ENCODE results near the gene RIMS3.

Gene RIMS3

DNA sequence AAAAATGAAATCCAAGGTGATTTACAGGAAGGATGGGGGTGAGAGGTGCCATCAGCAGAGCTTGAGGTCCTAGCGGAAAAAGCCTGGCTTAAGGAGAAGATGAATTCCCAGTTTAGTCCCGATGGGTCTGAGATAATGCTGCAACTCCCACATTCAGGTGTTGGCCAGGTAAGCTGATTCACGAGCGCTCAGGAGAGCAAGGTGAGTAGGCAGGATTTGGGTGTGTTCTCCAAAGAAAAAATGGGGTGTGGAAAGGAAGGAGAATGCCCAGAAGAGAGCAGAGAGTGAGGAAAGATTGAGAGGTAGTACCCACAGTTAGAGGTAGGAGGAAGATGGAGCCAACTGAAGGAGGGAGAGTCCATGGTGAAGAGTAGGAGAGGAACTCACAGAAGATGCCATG lies 12.5 kb downstream of the RIMS3 start:
- no peak for DNase-seq

DNA sequence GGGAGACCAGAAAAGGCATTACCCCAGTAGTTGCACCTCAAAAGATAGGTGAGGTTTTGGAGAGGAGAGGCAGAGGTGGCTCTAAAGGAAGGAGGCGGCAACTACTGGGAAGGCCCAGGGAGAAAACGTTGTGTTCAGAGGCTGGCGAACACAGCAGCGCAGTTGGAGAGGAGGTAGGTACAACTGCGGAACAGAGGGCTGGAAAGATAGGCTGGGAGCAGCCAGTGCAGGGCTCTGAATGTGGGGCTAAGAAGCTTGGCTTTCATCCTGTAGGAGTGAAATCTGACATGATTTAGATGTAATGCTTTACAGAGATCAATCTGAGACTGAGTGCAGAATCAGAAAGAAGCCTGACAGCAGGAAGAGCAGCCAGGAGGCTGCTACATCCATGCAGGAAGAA lies 13.0 kb downstream of the RIMS3 start:
- DNase-seq = no peak

DNA sequence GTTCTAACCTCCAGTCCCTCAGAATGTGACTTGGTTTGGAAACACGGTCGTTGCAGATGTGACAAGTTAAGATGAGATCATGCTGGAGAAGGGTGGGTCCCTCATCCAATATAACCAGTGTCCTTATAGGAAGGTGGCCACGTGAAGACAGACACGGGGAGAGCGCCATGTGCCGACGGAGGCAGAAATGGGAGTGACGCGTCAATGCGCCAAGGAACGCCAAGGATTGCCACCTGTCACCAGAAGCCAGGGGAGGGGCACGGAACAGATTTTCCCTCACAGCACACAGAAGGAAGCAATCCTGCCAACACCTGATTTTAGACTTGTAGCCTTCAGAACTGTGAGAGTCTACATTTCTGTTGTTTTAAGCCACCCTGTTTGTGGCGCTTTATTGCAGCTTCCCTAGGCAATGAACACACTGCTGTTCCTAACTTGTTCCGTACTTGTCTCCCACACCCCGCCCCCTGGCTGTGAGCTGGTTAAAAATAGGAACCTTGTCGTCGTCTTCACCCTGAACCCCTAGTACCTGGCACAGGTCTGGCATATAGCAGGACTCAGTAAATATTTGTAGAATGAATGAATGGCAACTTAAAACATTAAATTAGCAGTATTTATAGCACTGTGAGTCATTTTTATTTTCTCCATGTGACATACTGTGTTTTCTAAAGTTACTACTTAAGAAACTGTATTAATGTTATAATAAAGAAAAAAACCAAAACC lies 14.2 kb downstream of the RIMS3 start:
- DNase-seq = no peak

DNA sequence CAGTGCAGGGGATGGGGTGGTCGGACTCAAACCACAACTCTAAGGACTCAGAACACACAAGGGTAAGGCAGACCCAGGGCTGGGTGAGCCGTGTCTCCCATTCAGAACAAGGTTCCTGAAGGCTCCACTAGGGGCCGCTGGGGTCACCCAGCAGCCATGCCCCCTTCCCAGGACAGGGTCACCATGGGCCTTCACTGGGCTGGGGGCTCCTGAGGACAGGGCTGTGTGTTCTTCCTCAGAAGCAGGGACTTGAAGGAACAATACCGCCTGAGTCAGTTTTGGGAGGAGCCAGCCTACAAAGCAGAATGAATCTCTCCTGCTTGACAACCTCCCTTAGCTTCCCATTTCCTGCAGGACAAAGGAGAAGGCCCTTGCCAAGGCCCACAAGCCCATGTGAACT lies 15.4 kb downstream of the RIMS3 start:
- DNase-seq = no peak

DNA sequence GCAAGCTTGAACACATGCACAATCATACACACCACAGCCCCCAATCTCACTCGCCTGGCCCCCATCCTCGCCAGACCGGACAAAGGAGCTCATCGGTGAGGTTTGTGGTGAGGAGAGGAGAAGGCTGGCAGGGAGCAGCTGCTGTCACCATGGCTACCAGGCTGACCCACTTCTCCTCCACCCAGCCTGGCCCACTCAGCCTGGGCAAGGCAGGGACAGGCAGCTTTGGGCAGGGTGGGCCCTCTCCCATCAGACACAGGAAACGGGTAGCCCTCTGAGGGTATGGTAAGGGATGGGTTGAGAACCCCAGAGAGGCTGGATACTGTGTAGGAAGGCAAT lies 15.9 kb downstream of the RIMS3 start:
- DNase-seq = no peak

DNA sequence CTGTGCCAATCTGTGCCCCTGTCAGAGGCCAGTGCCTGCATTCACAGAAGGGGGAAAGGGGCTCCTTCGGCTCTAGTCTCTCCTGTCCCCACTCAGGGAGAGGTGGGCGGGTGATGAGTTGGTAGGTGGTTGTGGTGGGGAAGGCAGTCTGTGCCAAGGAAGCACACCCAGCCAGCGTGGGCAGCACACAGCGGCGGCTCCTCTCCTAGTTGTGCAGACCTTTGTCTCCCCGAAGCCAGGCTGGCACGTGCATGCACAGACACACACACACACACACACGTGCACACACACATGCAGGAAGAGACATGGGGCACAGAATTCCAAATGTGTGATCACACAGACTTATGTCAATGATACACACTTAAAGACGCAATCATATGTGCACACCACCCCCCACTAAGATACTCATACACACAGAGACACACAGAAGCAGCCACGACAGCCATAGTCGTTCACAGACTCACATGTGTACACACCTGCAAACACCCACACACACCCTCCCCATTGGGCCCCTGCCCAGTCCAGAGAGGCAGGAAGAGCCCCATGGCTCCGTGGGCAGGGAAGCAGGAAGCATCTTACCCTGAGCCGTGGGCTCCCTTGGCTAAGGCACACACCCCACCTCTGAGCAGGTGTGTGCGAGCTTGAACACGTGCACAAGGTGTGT lies 16.4 kb downstream of the RIMS3 start:
- DNase-seq = no peak

DNA sequence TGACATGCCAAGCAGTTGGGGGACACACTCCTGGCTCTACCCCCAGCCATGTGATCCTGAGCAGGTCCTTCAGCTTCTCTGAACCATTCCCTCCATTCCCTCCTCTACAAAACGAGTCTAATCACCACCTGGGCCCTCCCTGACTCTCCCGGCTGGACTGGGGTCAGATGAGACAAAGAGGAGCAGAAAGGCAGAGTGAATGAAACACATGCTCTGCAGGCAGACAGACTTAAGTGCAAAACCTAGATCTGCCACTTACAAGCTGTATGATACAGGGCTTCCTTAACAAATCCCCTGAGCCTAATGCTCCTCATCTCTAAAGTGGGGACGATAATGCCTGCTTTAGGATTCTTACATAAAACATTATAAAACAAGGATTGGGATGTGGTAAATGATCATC lies 17.3 kb downstream of the RIMS3 start:
- no peak for DNase-seq

DNA sequence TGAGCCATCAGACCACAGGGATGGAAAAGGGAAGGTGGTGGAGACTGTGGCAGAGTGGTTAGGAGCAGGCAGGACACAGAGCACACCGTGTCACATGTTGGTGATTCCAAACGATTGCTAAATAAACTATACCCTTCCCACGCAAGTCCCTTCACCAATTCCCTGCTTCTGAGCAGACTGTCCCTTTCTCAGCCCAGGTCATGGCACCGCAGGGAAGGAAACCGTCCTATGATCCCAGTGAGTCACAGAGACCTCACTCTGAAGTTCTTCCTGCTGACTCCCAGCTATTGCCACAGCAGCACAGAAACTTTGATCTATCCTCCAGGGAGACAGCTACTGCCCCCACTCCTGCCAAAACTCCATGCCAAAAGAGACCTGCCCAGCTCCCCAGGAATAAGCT lies 19.2 kb downstream of the RIMS3 start:
- no peak for DNase-seq

DNA sequence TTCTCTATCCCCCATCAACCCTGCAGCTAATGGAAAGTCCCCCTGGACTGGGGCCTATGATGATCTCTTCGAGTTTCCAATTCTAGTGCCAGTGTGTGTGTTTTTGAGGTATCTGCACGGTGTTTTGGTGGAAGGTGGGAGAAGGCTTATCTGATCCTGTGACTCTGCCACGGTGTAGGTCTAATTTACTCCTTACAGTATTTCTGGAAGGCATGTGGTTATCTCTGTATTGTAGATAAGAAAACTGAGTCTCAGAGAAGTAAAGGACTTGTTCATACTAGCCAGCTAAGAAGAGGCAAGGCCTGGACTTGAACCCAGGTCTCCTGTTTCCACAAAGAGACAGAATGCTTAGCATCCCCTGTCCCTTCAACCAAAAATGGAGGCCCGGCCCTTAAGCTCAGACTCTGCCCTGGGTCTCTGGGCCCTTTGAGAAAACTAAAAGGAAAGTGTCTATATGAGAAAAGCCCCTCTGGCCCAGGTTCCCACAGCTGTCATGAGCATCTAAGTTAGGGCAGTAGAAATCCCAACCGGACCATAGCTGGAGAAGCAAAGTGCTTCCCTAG lies 20.3 kb downstream of the RIMS3 start:
- no peak for DNase-seq

DNA sequence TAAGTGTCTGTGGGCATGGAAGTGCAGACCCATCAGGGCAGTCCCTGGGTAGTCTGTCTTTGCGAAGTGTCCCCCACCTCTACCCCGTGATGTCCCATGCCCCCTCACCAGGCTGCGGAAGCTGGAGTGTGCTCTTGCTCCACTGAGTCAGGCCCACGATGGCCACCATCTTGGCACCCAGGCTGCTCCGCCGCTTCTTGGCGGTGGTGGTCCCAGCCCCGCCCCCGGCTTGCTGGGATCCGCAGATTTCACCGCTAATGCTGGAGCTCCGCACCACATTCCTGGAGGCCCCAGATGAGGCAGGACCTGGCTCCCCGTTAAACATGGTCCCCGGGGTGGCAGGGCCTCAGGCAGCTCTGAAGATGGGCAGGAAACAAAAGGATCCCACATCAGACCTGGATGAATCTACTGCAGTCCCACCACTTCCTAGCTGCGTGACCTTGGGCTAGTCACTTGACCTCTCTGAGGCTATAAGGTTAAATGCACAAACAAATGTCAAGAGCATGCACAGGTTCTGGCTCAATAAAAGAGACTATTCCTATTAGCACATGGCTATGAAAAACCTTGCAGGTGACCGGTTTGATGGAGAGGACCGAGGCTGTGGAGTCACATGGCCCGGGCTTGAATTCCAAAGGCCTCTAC lies 23.8 kb downstream of the RIMS3 start:
- no peak for DNase-seq

DNA sequence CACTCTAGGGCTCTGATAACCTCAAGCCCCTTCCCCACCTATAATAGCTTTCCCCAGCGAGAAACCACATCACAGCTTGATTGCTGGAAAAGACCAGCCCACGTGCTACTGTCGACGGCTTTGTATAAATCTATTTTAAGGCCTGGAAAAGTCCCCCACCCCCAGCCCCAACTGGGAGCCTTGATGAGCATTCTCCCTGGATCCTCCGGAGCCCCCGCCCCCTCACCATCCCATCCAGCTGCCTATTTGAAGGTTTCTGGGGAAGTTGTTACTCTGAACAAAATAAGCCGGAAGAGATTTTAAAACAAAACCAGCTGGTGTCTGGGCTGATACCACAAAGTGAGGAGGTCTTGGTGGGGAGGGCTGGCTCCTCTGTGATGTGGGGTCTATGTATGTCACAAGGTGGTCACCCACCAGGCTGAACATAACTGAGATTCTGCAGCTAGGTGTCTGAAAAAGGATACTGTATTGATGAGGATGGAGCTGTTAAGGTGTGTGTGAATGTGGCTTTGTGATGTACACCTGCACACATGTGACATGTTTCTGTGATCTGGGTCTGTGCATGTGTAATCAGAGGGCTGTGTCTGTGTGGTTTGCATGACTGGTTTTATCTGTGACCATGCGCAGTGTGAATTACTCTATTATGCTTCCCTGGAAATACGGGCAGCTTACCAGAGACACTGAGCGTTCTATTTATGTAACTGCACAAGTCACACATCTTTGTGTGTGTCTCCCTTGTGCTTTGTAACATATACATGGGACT lies 25.0 kb downstream of the RIMS3 start:
- no peak for DNase-seq

DNA sequence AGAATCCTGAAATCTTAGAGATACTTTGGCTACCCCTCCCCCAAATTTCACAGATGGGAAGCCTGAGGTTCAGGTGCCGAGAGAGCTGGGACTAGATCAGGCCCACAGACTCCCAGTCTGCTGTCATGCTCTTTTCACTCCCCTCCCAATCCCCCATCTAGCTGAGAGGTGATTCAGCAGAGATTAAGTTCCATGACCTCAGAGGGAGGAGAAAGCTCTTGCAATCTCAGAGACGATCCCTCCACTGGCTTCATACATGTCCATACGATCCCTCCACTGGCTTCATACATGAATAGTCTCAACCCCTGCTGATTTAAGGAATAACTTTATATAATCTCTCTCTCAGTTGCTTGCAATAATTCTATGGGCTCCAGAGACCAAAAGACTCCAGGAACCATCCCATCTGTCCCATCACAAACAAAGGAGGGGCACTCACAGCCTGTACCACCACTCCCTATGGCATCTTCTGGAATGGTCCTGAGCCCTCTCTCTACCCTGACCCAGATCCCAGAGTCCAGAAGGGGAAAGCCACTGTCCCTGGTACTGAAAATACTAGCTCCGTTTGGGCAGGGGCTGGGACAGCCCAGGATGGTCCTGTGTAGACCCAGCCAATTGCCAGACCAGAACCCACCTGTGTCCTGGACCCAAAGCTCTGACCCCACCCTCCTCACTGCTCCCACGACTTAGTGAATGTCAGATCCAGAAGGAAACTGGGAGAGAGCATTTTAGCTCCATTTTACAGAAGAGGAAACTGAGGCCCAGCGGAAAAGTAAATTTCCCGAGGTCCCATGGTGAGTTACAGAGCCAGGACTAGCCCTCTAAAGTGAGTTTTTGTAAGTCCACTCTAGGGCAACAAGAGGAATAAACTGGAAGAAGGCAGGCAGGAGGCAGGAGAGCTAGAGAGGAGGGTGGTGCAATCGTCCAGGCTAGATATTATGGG lies 27.1 kb downstream of the RIMS3 start:
- no peak for DNase-seq

DNA sequence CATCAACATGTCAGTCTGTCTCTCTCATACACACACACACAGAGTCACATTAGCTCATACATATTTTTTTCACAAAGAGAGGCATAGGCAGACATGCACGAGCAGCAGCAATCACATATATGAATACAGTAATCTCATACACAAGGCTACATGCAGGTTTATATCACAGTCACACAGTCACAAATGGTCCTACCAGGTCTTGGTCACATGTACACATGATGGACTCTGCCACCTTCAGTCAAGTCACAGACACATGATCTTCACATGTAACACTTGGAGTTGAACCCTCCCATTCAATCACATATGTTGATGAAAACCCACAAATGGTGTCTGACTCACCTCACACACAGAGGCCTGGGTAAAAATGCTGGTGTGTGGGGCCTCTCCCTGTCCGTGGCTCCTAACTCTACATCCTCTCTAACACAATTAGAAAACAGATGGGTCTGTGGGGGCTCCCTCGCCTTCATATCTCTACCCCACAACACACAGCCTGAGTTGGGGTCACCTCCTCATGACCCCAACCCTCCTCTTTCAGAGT lies 27.9 kb downstream of the RIMS3 start:
- DNase-seq = no peak

DNA sequence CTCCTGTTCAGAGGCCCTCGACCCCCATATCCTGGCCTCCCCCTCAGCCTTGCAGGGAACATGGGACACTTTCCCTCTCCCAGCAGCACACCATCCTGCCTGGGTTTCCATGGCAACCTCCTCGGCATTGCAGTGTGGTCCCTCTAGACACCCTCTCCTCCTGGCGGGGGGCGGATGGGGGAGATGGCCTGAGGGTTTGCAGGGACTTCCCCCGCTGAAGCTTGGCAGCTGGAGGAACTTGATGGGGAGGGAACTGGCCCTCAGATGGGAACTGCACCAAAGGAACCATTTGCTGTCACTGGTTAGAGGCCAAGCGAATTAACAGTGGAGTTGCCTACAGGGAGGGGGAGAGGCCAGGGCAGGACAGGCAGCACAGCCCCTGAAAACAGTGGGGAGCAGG lies 28.7 kb downstream of the RIMS3 start:
- DNase-seq = no peak

DNA sequence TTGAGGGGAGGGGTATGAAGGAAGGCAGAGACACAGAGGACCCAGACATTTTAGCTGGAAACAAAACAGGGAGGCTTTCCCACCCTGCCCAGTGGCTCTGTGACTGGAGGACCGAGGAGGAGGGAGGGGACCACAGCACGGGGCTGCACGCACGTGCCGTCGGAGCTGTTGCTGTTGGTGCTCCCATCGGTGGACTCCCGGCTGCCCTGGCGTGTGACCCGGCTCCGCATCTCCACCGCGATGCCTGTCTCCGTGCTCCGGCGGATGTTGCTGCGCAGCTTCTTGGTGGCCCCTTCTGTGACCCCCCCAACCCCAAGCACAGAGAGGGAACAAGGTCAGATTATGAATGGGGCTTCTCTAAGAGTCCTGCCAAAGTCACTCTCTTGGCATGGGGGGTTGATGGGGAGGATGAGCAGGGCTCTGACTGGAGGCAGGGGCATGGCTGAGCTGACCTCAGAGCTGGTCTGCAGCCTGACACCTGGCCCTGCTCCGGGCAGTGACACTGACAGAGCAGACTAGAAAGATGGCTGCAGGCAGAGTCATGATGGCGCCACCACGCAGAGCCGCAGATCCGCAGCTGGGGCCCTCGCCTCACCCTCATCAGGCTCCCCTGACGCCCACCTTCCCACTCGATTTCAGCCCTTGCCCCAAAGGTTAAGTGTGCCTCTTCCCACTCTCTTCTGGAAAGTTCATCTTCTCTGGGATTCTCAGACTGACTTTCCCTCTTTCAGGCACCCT lies 29.6 kb downstream of the RIMS3 start:
- DNase-seq = no peak

DNA sequence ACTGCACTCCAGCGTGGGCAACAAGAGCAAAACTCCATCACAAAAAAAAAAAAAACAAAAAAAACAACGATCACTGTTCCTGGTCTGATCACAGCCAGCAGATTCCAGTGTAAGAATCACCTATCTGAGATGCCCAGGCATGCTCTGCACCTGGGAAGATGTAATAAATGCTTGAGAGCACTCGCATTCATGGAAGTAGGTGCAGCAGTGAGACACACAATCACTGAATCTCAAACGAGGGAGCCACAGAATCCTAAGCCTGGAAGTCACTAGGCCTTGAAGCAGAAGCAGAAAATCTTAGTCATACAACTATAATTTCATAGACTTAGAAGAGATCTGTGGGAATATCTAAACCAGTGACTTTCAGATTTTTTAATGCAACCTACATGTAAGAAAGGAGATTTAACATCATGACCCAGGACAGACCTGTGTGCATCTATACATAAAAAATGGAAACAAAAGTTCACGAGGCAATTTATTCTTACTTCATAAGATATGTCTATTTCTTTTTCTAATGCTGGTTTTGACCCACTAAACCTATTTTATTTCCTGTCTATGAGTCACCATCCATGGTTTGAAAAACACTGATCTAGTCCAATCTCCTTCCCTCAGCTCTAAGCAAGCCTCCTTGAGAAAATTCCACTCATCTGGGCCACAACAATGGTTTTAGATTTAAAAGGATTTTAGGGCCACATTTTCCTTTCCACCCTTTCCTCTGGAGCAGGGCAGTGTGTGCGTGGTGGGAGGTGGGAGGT lies 30.4 kb downstream of the RIMS3 start:
- DNase-seq = no peak

DNA sequence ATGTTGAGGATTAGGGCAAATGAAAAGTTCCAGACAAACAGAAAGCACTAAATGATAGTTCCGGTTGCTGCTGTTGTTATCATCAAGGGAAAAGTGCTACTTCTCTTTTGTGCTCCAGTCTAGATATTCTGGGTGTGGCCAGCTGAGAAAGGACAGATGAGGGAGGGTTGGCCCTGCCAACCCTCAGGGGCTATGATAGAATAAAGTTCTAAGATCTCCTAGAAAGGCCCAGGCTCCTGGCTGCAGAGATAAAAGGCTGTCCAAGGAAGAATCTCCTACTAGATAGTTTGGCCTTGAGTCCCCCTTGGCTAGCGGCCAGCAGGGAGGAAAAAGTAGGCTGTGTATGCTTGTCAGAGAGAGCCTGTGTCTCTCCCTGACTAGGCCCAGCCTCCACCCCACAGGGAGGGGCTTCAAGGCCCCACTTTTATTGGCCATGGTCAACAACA lies 31.5 kb downstream of the RIMS3 start:
- DNase-seq = no peak

DNA sequence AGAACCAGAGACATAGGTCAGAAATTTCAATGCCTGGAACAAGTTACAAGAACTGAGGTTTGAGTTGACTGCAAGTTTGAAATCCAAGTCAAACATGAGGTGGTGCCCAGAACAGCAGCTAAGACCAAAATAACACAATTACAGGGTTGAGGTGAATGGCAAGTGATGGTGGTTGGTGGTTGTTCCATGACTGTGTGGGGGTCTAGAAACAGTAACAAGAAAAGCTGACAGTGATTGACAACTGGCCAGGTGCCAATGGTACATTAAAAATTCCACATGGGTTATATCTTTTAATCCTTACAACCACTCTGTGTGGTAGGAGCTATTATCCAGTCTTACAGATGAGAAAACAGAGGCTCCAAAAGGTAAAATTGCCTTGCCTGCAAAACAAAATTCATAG lies 32.0 kb downstream of the RIMS3 start:
- no peak for DNase-seq

DNA sequence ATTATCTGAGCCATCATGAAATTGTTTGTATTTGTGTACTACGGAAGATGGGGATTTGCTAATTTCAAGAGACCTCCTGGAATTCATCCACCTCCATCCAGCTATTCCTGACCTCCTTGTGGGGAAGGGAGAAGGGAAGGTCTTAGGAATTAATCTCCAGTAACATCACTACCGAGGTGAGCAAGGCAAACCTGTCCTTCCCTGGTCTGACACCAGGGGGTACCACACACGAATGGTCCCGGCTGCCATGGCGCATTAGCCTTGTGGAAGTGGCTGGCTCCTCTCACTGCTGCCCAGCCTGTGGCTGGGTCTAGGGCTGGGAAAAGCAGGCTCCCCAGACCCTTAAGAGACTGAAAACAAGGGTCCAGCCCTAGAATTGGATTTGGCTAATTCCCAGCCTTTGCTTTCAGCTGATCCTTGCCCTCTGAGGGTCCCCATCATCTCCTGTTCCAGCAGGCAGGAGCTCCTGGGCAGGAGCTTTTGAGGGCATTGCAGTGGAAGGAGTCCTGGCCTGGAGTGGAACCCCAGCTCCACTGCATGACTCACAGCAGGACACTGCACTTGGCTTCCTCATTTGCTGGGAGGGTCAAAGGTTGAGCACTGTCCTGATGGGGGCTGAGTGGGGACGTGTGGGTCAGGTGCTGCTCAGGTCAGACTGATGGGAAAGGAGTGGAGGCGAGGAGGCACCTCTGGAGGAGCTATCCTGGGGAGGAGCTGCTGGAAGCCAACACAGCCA lies 34.8 kb downstream of the RIMS3 start:
- DNase-seq = peak; percentile 20

DNA sequence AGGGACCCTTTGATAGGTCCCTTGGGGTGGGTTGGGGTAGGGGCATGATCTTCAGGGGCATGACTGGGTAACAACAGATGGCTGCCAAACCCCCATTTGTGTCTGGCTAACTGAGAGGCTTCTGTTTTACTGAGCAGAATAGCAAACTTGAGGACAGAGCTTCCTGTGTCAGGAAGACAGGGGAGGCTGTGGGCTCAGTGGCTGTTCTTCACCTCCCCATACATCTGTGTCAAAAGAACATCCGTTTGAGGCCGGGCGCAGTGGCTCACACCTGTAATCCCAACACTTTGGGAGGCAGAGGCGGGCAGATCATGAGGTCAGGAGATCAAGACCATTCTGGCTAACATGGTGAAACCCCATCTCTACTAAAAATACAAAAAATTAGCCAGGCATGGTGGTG lies 35.9 kb downstream of the RIMS3 start:
- peak; percentile 66 for DNase-seq
